SK-N-SH (cell line): Measurements from ENCODE around the gene LRRC27. TPM values are rescaled to one million over a fixed set of nuclear protein-coding genes. Genes with fewer than 3 reads are reported as not detected.

Experiments
- CTCF ChIA-PET: fragments of 300-600, 350-600 bp; formaldehyde crosslinking; extraction: SDS; loops from one replicate; lab custom pipeline; 2021; lab: Yijun Ruan, JAX
- POLR2A ChIA-PET: fragments of 350-600 bp; sonication (Branson Sonifier 250); formaldehyde crosslinking; extraction: SDS; loops from one replicate; lab custom pipeline; 2020; ENCODE audit warnings: antibody characterized with exemption, inconsistent platforms; lab: Yijun Ruan, JAX
- DNase-seq: peaks from one replicate; pipeline ENCODE4 v3.0.0; 2012
- H2AFZ ChIP-seq: fragments of 200-600 bp; sonication (generic); 2 replicates; pipeline ENCODE4 v1.8.1; 2016; ENCODE audit warnings: antibody characterized with exemption, mild to moderate bottlenecking, low read depth
- H3F3A ChIP-seq: fragments of 200-600 bp; sonication (generic); replicated peaks from 2 replicates; pipeline ENCODE3; 2016; ENCODE audit warnings: antibody characterized with exemption, mild to moderate bottlenecking; ENCODE audit not compliant: insufficient read depth
- H3K27ac ChIP-seq, 2 experiments: fragments of 200-500 bp in 1 of 2; fragments of 200-600 bp in 1 of 2; sonication (Bioruptor generic) in 1 of 2; sonication (generic), shearing (Covaris generic) in 1 of 2; 2 replicates each; pipeline versions ENCODE4 v1.5.1 to v1.6.1; 2014 to 2016; ENCODE audit warnings: low read depth in 2 of 2, inconsistent platforms in 1 of 2, low read length in 1 of 2, mild to moderate bottlenecking in 1 of 2, mixed read lengths in 1 of 2
- H3K27me3 ChIP-seq: fragments of 200-600 bp; sonication (generic), shearing (Covaris generic); 2 replicates; pipeline ENCODE4 v1.6.1; 2016; ENCODE audit warnings: mixed run types; ENCODE audit not compliant: insufficient read depth
- H3K36me3 ChIP-seq, 2 experiments: fragments of 200-500 bp in 1 of 2; fragments of 200-600 bp in 1 of 2; sonication (Bioruptor generic) in 1 of 2; sonication (generic) in 1 of 2; replicated peaks in 1 of 2; 2 replicates each; pipeline versions ENCODE3 to v1.5.1; 2014 to 2016; ENCODE audit warnings: low read length in 1 of 2, mild to moderate bottlenecking in 1 of 2; ENCODE audit not compliant: insufficient read depth in 2 of 2, control insufficient read depth in 1 of 2
- H3K4me1 ChIP-seq, 2 experiments: fragments of 200-500 bp in 1 of 2; fragments of 200-600 bp in 1 of 2; sonication (Bioruptor generic) in 1 of 2; sonication (generic), shearing (Covaris generic) in 1 of 2; 2 replicates each; pipeline versions ENCODE4 v1.5.1 to v1.6.1; 2014 to 2016; ENCODE audit warnings: low read depth in 1 of 2, low read length in 1 of 2, mixed run types in 1 of 2; ENCODE audit not compliant: insufficient read depth in 2 of 2, control insufficient read depth in 1 of 2
- H3K4me2 ChIP-seq: fragments of 200-600 bp; sonication (generic), shearing (Covaris generic); 2 replicates; pipeline ENCODE4 v1.6.1; 2017; ENCODE audit warnings: mixed run types
- H3K4me3 ChIP-seq, 2 experiments: fragments of 200-500 bp in 1 of 2; fragments of 200-600 bp in 1 of 2; sonication (Bioruptor generic) in 1 of 2; sonication (generic), shearing (Covaris generic) in 1 of 2; 2 replicates each; pipeline versions ENCODE4 v1.5.1 to v1.8.1; 2014 to 2016; ENCODE audit warnings: low read depth in 2 of 2, inconsistent platforms in 1 of 2, low read length in 1 of 2, mild to moderate bottlenecking in 1 of 2, mixed read lengths in 1 of 2, moderate library complexity in 1 of 2
- H3K79me2 ChIP-seq: fragments of 200-600 bp; sonication (generic); 2 replicates; pipeline ENCODE4 v1.8.1; 2017; ENCODE audit warnings: mild to moderate bottlenecking; ENCODE audit not compliant: insufficient read depth
- H3K9ac ChIP-seq: fragments of 200-600 bp; sonication (generic); 2 replicates; pipeline ENCODE4 v1.6.1; 2017; ENCODE audit warnings: mixed run types
- H3K9me2 ChIP-seq: fragments of 200-600 bp; sonication (generic); 2 replicates; pipeline ENCODE4 v1.6.1; 2017; ENCODE audit warnings: mixed run types
- H3K9me3 ChIP-seq: fragments of 200-600 bp; sonication (generic); 2 replicates; pipeline ENCODE4 v1.6.1; 2017; ENCODE audit warnings: mixed run types, mild to moderate bottlenecking, moderate library complexity
- H4K20me1 ChIP-seq: fragments of 200-600 bp; sonication (generic); 2 replicates; pipeline ENCODE4 v1.6.1; 2017; ENCODE audit warnings: mild to moderate bottlenecking, mixed run types; ENCODE audit not compliant: insufficient read depth
- ELF1 ChIP-seq: IDR thresholded peaks from 2 replicates; pipeline ENCODE4 v1.4.0; 2012
- EP300 ChIP-seq, 2 experiments: IDR thresholded peaks; 2 replicates each; pipeline versions ENCODE4 v1.4.0 to v1.6.1; 2012; ENCODE audit warnings: borderline replicate concordance in 1 of 2, low read depth in 1 of 2, low read length in 1 of 2
- GABPA ChIP-seq: IDR thresholded peaks from 2 replicates; pipeline ENCODE4 v1.4.0; 2012; ENCODE audit warnings: low read depth, mild to moderate bottlenecking
- GATA2 ChIP-seq: sonication (generic); formaldehyde crosslinking; IDR thresholded peaks from 2 replicates; pipeline ENCODE4 v1.5.0; 2020; ENCODE audit warnings: mild to moderate bottlenecking, missing genetic modification reagents
- MXI1 ChIP-seq: IDR thresholded peaks from 2 replicates; pipeline ENCODE4 v1.6.1; 2012; ENCODE audit warnings: mild to moderate bottlenecking, low read depth, low read length, improper control_type of control experiment
- NFIC ChIP-seq: IDR thresholded peaks from 2 replicates; pipeline ENCODE4 v1.4.0; 2012; ENCODE audit warnings: borderline replicate concordance
- NRF1 ChIP-seq: IDR thresholded peaks from 2 replicates; pipeline ENCODE4 v1.6.1; 2012; ENCODE audit warnings: low read depth, mild to moderate bottlenecking, low read length
- POLR2AphosphoS5 ChIP-seq: IDR thresholded peaks from 2 replicates; pipeline ENCODE4 v1.6.1; 2012; ENCODE audit warnings: low read depth, low read length
- RAD21 ChIP-seq: IDR thresholded peaks from 2 replicates; pipeline ENCODE4 v1.6.1; 2012; ENCODE audit warnings: mild to moderate bottlenecking, low read length
- SMC3 ChIP-seq: IDR thresholded peaks from 2 replicates; pipeline ENCODE4 v1.6.1; 2012; ENCODE audit warnings: low read depth, low read length, improper control_type of control experiment
- YY1 ChIP-seq: IDR thresholded peaks from 2 replicates; pipeline ENCODE4 v1.4.0; 2012; ENCODE audit warnings: low read depth, mild to moderate bottlenecking
- WGBS: methylation state at CpG from one replicate; pipeline ENCODE4 v1.1.6; 2017; ENCODE audit warnings: low lambda C conversion rate; 5-methylcytosine and 5-hydroxymethylcytosine counted together
- polyA plus RNA-seq, 3 experiments: library from polyadenylated mRNA; depleted of rRNA; stranded (reverse); fragments of >200 nt; gene quantifications; 2 replicates each; pipeline ENCODE4 v1.2.3, GENCODE V29; 2012
- TF ChIP-seq, protein P1 (sequence below): fragments of 150-350 bp; IDR thresholded peaks from 2 replicates; pipeline ENCODE4 v1.6.1; 2017; ENCODE audit warnings: antibody characterized with exemption, low read length, low read depth, borderline replicate concordance
- TF ChIP-seq, protein P2 (sequence below): IDR thresholded peaks from 2 replicates; pipeline ENCODE4 v1.6.1; 2012; ENCODE audit warnings: mild to moderate bottlenecking, low read depth, low read length, moderate library complexity
- TF ChIP-seq, protein P3 (sequence below): IDR thresholded peaks from 2 replicates; pipeline ENCODE4 v1.4.0; 2012; ENCODE audit warnings: low read depth, borderline replicate concordance
- TF ChIP-seq, protein P4 (sequence below): fragments of 200-600 bp; sonication (generic); IDR thresholded peaks from 2 replicates; pipeline ENCODE4 v1.6.1; 2017; ENCODE audit warnings: antibody characterized with exemption, mild to moderate bottlenecking, moderate library complexity
- TF ChIP-seq, protein P5 (sequence below): IDR thresholded peaks from 2 replicates; pipeline ENCODE4; 2012
- TF ChIP-seq, protein P6 (sequence below): fragments of 150-350 bp; IDR thresholded peaks from 2 replicates; pipeline ENCODE4 v1.6.1; 2016; ENCODE audit warnings: mild to moderate bottlenecking, low read depth, low read length

Gene LRRC27
- polyA plus RNA-seq, 1 of the 3 experiments (the other 2 are of a cell fraction), result 10.0 TPM

DNA sequence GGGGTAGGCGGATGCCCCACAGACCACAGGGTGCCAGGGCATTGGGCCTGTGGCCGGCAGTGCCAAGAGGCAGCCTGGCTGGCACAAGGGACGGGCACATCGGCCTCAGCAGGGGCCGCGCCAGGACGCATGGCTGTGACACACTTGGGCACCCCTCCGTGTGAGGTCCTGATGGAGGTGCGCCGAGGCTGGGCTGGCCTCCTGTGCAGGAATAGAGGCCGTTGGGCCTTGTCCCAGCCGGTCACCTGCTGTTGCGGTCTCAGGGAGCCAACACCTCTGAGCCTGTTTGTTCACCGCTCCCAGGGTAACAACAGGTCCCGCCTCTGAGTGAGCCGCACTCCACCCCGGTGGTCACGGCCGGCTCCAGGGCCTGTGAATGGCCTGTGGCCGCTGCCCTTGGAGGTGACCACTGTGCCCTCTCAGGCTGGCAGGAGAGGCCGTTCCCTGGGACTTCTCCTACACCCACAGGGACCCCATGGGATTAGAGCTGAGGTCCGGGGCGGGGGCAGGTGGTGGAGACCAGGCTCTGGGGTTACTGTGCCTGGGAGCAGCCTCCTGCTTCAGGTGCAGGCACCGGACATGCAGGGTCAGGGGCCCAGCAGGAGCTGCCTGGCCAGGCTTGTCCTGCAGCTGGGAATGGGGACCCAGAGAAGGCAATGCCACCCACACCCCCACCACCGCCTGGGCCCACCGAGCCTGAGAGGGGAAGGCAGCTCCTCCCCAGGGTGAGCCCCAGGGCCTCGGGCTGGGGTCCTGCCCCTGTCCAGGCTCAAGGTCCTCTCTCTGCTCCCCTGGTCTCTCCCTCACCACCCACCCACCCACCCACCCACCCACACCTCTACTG lies 77.1 kb downstream of the LRRC27 start:
- H4K20me1 ChIP-seq, result no peaks in the 10 kb centered on the region
- no peak overlapping the region; a peak in 1 of 4 replicates for H3K27ac ChIP-seq
- DNase-seq, result no peak
- peaks cover 0 to 13% of the 10 kb centered on the region in 2 experiments for H3K36me3 ChIP-seq
- no peaks in the 10 kb centered on the region for H3K27me3 ChIP-seq
- H3K4me2 ChIP-seq, result no peak overlapping the region
- no peaks in the 10 kb centered on the region for H3F3A ChIP-seq
- no peaks in the 10 kb centered on the region for H3K79me2 ChIP-seq
- no peak overlapping the region for H2AFZ ChIP-seq
- TF ChIP-seq GABPA (no peak), POLR2AphosphoS5 (no peak), NFIC (no peak), MXI1 (no peak), YY1 (no peak), NRF1 (no peak), EP300 (IDR thresholded peaks at IDR 0.05; ENCODE audit: borderline replicate concordance in 1 of 2, low read depth in 1 of 2, low read length in 1 of 2) (no peak), GATA2 (CRISPR knock-in tag) (no peak), ELF1 (no peak), RAD21 (no peak), SMC3 (no peak)
- TF ChIP-seq, protein P1, sequence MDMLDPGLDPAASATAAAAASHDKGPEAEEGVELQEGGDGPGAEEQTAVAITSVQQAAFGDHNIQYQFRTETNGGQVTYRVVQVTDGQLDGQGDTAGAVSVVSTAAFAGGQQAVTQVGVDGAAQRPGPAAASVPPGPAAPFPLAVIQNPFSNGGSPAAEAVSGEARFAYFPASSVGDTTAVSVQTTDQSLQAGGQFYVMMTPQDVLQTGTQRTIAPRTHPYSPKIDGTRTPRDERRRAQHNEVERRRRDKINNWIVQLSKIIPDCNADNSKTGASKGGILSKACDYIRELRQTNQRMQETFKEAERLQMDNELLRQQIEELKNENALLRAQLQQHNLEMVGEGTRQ, result no peak
- TF ChIP-seq, protein P2, sequence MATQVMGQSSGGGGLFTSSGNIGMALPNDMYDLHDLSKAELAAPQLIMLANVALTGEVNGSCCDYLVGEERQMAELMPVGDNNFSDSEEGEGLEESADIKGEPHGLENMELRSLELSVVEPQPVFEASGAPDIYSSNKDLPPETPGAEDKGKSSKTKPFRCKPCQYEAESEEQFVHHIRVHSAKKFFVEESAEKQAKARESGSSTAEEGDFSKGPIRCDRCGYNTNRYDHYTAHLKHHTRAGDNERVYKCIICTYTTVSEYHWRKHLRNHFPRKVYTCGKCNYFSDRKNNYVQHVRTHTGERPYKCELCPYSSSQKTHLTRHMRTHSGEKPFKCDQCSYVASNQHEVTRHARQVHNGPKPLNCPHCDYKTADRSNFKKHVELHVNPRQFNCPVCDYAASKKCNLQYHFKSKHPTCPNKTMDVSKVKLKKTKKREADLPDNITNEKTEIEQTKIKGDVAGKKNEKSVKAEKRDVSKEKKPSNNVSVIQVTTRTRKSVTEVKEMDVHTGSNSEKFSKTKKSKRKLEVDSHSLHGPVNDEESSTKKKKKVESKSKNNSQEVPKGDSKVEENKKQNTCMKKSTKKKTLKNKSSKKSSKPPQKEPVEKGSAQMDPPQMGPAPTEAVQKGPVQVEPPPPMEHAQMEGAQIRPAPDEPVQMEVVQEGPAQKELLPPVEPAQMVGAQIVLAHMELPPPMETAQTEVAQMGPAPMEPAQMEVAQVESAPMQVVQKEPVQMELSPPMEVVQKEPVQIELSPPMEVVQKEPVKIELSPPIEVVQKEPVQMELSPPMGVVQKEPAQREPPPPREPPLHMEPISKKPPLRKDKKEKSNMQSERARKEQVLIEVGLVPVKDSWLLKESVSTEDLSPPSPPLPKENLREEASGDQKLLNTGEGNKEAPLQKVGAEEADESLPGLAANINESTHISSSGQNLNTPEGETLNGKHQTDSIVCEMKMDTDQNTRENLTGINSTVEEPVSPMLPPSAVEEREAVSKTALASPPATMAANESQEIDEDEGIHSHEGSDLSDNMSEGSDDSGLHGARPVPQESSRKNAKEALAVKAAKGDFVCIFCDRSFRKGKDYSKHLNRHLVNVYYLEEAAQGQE, result no peak
- TF ChIP-seq, protein P3, sequence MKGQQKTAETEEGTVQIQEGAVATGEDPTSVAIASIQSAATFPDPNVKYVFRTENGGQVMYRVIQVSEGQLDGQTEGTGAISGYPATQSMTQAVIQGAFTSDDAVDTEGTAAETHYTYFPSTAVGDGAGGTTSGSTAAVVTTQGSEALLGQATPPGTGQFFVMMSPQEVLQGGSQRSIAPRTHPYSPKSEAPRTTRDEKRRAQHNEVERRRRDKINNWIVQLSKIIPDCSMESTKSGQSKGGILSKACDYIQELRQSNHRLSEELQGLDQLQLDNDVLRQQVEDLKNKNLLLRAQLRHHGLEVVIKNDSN, result no peak
- TF ChIP-seq, protein P4, sequence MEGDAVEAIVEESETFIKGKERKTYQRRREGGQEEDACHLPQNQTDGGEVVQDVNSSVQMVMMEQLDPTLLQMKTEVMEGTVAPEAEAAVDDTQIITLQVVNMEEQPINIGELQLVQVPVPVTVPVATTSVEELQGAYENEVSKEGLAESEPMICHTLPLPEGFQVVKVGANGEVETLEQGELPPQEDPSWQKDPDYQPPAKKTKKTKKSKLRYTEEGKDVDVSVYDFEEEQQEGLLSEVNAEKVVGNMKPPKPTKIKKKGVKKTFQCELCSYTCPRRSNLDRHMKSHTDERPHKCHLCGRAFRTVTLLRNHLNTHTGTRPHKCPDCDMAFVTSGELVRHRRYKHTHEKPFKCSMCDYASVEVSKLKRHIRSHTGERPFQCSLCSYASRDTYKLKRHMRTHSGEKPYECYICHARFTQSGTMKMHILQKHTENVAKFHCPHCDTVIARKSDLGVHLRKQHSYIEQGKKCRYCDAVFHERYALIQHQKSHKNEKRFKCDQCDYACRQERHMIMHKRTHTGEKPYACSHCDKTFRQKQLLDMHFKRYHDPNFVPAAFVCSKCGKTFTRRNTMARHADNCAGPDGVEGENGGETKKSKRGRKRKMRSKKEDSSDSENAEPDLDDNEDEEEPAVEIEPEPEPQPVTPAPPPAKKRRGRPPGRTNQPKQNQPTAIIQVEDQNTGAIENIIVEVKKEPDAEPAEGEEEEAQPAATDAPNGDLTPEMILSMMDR, result no peak
- TF ChIP-seq, protein P5, sequence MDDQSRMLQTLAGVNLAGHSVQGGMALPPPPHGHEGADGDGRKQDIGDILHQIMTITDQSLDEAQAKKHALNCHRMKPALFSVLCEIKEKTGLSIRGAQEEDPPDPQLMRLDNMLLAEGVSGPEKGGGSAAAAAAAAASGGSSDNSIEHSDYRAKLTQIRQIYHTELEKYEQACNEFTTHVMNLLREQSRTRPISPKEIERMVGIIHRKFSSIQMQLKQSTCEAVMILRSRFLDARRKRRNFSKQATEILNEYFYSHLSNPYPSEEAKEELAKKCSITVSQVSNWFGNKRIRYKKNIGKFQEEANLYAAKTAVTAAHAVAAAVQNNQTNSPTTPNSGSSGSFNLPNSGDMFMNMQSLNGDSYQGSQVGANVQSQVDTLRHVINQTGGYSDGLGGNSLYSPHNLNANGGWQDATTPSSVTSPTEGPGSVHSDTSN, result no peak
- TF ChIP-seq, protein P6, sequence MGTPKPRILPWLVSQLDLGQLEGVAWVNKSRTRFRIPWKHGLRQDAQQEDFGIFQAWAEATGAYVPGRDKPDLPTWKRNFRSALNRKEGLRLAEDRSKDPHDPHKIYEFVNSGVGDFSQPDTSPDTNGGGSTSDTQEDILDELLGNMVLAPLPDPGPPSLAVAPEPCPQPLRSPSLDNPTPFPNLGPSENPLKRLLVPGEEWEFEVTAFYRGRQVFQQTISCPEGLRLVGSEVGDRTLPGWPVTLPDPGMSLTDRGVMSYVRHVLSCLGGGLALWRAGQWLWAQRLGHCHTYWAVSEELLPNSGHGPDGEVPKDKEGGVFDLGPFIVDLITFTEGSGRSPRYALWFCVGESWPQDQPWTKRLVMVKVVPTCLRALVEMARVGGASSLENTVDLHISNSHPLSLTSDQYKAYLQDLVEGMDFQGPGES, result no peak
- H3K9me3 ChIP-seq, result no peaks in the 10 kb centered on the region
- H3K9ac ChIP-seq, result no peak overlapping the region
- H3K4me3 ChIP-seq, result no peak overlapping the region
- ChIA-PET POLR2A (interaction anchor here (0.6 to 0.7 kb wide), 2 partner anchors 10 kb away, joined by 3 read pairs; no protein-coding TSS in a partner anchor), CTCF (interaction anchor here (1.0 to 1.2 kb wide), 2 partner anchors 10 to 18 kb away, joined by 3 to 6 read pairs; no protein-coding TSS in a partner anchor)
- 99% methylated on average over 11 of the region's 27 CpGs for WGBS
- H3K9me2 ChIP-seq, result no peaks in the 10 kb centered on the region
- peaks cover 0 to 21% of the 10 kb centered on the region in 2 experiments; a peak in 1 of 4 replicates for H3K4me1 ChIP-seq
